Panc1 (cell line): ENCODE measurements around the gene TMTC2. TPM values are rescaled to one million over a fixed set of nuclear protein-coding genes. Genes with fewer than 3 reads are reported as not detected.

Source experiments
- ATAC-seq: fragments of 200-7000 bp; cut with Tn5 transposase; 2 replicates; pipeline ENCODE4 v1.9.1; 2020; ENCODE audit warnings: mild to moderate bottlenecking, moderate library complexity
- BruUV-seq: library from RNA; stranded (reverse); fragments of 400-500 nt; replicated peaks from 2 replicates; lab custom pipeline; 2021; lab: Mats Ljungman, UMichigan
- CTCF ChIA-PET: fragments of 300-600 bp; sonication (Branson Sonifier 250); formaldehyde crosslinking; loops from one replicate; lab custom pipeline; 2022; ENCODE audit warnings: antibody characterized with exemption; lab: Charles Lee
- POLR2A ChIA-PET: fragments of 300-600 bp; sonication (Branson Sonifier 250); formaldehyde crosslinking; loops from one replicate; lab custom pipeline; 2022; ENCODE audit warnings: antibody characterized with exemption; lab: Charles Lee
- DNase-seq: peaks from one replicate; pipeline ENCODE4 v3.0.0-alpha.2; 2010; ENCODE audit warnings: low read depth, low spot score
- H3K27ac ChIP-seq: 2 replicates; pipeline ENCODE4 v1.5.1; 2011; ENCODE audit warnings: mild to moderate bottlenecking, low read length, inconsistent platforms
- H3K27me3 ChIP-seq: fragments of 200-500 bp; sonication (Bioruptor generic); 2 replicates; pipeline ENCODE4 v1.6.0; 2014; ENCODE audit warnings: low read length, inconsistent platforms; ENCODE audit not compliant: control insufficient read depth, insufficient read depth
- H3K36me3 ChIP-seq: fragments of 200-500 bp; sonication (Bioruptor generic); 2 replicates; pipeline ENCODE4 v1.5.1; 2014; ENCODE audit warnings: inconsistent platforms, mild to moderate bottlenecking, low read length, moderate library complexity; ENCODE audit not compliant: control insufficient read depth, insufficient read depth
- H3K4me1 ChIP-seq: 2 replicates; pipeline ENCODE4 v1.5.1; 2011; ENCODE audit warnings: inconsistent platforms, mild to moderate bottlenecking, low read length, moderate library complexity; ENCODE audit not compliant: control insufficient read depth, insufficient read depth
- H3K4me3 ChIP-seq, 2 experiments: 2 replicates each; pipeline ENCODE4 v1.5.1; 2011 to 2012; ENCODE audit warnings: low read depth in 2 of 2, low read length in 2 of 2, mild to moderate bottlenecking in 2 of 2, inconsistent platforms in 1 of 2, moderate library complexity in 1 of 2
- H3K9me3 ChIP-seq: fragments of 200-500 bp; sonication (Bioruptor generic); 2 replicates; pipeline ENCODE4 v1.5.1; 2014; ENCODE audit warnings: low read depth, mild to moderate bottlenecking, inconsistent platforms, low read length, moderate library complexity; ENCODE audit not compliant: control insufficient read depth, insufficient read depth
- POLR2AphosphoS5 ChIP-seq: IDR thresholded peaks from 2 replicates; pipeline ENCODE4 v1.6.1; 2012; ENCODE audit warnings: mild to moderate bottlenecking, low read depth, low read length, moderate library complexity
- SIN3A ChIP-seq: IDR thresholded peaks from 2 replicates; pipeline ENCODE4 v1.6.1; 2012; ENCODE audit warnings: low read depth, mild to moderate bottlenecking, low read length, moderate library complexity, borderline replicate concordance; ENCODE audit not compliant: insufficient read depth
- TCF7L2 ChIP-seq: IDR thresholded peaks from 2 replicates; pipeline ENCODE4 v1.6.1; 2011; ENCODE audit warnings: mild to moderate bottlenecking, low read depth, low read length, inconsistent platforms
- in situ Hi-C: cut with HindIII; loops from 2 replicates; pipeline ENCODE4 v1.10.0; 2016; ENCODE audit warnings: low sequenced_read_pairs, low pct_unique_long_range_greater_than_20kb
- intact Hi-C: fragments of 100-400 bp; cut with micrococcal nuclease; formaldehyde crosslinking; loops from one replicate; pipeline ENCODE4 v1.10.0; 2022; ENCODE audit not compliant: unreplicated experiment
- total RNA-seq: library from RNA; stranded (reverse); gene quantifications from one replicate; pipeline ENCODE4 v1.2.1, GENCODE V29; 2021; ENCODE audit not compliant: unreplicated experiment
- TF ChIP-seq, protein P1 (sequence below): fragments of 450-650 bp; IDR thresholded peaks from 2 replicates; pipeline ENCODE4 v1.5.1; 2017; ENCODE audit warnings: mild to moderate bottlenecking
- TF ChIP-seq, protein P2 (sequence below), 2 experiments: IDR thresholded peaks; 2 replicates each; pipeline ENCODE4 v1.6.1; 2011 to 2012; ENCODE audit warnings: low read depth in 2 of 2, control low read depth in 1 of 2, low read length in 1 of 2, mild to moderate bottlenecking in 1 of 2, moderate library complexity in 1 of 2; ENCODE audit not compliant: insufficient read depth in 1 of 2

Gene TMTC2
- total RNA-seq, 1 experiment from 2014 or later, result 5.7 TPM

DNA sequence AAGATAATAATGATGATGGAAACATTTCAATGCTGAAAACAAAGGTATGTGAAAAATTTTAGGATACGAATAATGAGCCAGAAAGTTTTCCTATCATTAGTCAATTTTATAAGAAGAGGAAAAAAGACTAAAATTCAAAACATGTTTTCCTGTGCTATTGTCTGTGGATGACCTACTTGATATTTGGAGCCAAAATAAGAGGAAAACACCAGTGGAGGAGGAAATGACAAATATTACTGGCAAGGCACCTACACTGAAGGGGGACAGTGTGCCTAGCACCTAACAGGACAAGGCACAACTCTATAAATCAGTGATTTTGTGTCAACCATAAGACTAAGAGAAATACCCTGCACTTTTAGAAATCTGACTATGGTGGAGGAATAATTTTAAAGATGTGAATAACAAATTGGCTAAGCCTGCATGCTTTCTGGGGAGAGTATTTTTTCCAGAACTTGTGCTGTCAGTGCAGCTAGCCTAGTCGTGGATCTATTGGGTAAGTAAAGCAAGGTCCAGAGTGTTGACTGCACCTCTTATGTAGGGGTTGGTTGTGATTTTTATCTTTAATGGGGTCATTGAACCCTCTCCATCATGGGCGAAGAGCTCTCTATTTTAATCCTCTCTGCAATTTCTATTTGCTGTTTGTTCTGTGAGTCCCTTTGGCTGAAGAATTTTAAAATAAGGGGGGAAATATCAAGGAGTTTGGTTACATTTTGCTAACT, 398.0 kb downstream of the TMTC2 start:
- Histone ChIP-seq H3K4me3 (no peak overlapping the region), H3K36me3 (no peaks in the 10 kb centered on the region), H3K9me3 (no peaks in the 10 kb centered on the region), H3K27me3 (no peaks in the 10 kb centered on the region), H3K27ac (no peak overlapping the region), H3K4me1 (no peaks in the 10 kb centered on the region)
- no TSS peak for BruUV-seq
- intact Hi-C loops, result no loop called here
- TF ChIP-seq, protein P1, sequence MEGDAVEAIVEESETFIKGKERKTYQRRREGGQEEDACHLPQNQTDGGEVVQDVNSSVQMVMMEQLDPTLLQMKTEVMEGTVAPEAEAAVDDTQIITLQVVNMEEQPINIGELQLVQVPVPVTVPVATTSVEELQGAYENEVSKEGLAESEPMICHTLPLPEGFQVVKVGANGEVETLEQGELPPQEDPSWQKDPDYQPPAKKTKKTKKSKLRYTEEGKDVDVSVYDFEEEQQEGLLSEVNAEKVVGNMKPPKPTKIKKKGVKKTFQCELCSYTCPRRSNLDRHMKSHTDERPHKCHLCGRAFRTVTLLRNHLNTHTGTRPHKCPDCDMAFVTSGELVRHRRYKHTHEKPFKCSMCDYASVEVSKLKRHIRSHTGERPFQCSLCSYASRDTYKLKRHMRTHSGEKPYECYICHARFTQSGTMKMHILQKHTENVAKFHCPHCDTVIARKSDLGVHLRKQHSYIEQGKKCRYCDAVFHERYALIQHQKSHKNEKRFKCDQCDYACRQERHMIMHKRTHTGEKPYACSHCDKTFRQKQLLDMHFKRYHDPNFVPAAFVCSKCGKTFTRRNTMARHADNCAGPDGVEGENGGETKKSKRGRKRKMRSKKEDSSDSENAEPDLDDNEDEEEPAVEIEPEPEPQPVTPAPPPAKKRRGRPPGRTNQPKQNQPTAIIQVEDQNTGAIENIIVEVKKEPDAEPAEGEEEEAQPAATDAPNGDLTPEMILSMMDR, result no peak
- no peak for TF ChIP-seq POLR2AphosphoS5
- DNase-seq (no peak), ATAC-seq (no peak)
- POLR2A ChIA-PET, result no interaction called here
- in situ Hi-C loops, result no loop called here
- CTCF ChIA-PET, result no interaction called here

DNA sequence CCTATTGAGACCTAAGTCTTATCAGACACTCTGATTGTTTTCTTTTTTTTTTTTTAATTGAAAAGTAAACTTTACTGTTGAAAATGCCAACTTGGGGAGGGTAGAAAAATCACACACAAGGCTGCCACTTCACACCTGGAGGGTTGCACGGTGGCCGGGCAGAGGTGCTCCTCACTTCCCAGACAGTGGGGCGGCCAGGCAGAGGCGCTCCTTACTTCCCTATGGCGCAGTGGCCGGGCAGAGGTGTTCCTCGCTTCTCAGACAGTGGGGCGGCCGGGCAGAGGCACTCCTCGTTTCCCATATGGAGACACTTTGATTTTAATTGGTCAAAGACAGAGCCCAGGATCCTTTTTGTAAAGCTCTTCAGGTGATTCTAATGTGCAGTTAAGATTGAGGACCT, 399.3 kb downstream of the TMTC2 start:
- no peaks in the 10 kb centered on the region for H3K36me3 ChIP-seq
- intact Hi-C loops (no loop called here), in situ Hi-C loops (no loop called here)
- DNase-seq (no peak), ATAC-seq (no peak)
- H3K4me1 ChIP-seq, result no peaks in the 10 kb centered on the region
- H3K9me3 ChIP-seq, result no peaks in the 10 kb centered on the region
- no TSS peak for BruUV-seq
- H3K27me3 ChIP-seq, result no peaks in the 10 kb centered on the region
- CTCF ChIA-PET, result no interaction called here
- no peak overlapping the region for H3K4me3 ChIP-seq
- no peak overlapping the region for H3K27ac ChIP-seq
- POLR2A ChIA-PET, result no interaction called here
- TF ChIP-seq TCF7L2 (no peak), SIN3A (no peak), POLR2AphosphoS5 (no peak)
- TF ChIP-seq, protein P2, sequence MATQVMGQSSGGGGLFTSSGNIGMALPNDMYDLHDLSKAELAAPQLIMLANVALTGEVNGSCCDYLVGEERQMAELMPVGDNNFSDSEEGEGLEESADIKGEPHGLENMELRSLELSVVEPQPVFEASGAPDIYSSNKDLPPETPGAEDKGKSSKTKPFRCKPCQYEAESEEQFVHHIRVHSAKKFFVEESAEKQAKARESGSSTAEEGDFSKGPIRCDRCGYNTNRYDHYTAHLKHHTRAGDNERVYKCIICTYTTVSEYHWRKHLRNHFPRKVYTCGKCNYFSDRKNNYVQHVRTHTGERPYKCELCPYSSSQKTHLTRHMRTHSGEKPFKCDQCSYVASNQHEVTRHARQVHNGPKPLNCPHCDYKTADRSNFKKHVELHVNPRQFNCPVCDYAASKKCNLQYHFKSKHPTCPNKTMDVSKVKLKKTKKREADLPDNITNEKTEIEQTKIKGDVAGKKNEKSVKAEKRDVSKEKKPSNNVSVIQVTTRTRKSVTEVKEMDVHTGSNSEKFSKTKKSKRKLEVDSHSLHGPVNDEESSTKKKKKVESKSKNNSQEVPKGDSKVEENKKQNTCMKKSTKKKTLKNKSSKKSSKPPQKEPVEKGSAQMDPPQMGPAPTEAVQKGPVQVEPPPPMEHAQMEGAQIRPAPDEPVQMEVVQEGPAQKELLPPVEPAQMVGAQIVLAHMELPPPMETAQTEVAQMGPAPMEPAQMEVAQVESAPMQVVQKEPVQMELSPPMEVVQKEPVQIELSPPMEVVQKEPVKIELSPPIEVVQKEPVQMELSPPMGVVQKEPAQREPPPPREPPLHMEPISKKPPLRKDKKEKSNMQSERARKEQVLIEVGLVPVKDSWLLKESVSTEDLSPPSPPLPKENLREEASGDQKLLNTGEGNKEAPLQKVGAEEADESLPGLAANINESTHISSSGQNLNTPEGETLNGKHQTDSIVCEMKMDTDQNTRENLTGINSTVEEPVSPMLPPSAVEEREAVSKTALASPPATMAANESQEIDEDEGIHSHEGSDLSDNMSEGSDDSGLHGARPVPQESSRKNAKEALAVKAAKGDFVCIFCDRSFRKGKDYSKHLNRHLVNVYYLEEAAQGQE (IDR thresholded peaks at IDR 0.05; ENCODE audit: insufficient read depth in 1 of 2, low read depth in 2 of 2, low read length in 1 of 2), result no peak
- TF ChIP-seq, protein P1, result no peak
